G401.6 (cell line): ENCODE measurements around the gene SELENOO.
"Not testable (repeated sequence)": the region's sequence is repeated elsewhere in the genome, so short reads cannot be mapped to it uniquely, and the experiment has no call there.

Source experiments
- FAIRE-seq: peaks from 2 replicates; lab custom pipeline; 2012; peaks lifted over from hg19 to GRCh38; lab: Jason Lieb, UNC

The SELENOO gene

DNA sequence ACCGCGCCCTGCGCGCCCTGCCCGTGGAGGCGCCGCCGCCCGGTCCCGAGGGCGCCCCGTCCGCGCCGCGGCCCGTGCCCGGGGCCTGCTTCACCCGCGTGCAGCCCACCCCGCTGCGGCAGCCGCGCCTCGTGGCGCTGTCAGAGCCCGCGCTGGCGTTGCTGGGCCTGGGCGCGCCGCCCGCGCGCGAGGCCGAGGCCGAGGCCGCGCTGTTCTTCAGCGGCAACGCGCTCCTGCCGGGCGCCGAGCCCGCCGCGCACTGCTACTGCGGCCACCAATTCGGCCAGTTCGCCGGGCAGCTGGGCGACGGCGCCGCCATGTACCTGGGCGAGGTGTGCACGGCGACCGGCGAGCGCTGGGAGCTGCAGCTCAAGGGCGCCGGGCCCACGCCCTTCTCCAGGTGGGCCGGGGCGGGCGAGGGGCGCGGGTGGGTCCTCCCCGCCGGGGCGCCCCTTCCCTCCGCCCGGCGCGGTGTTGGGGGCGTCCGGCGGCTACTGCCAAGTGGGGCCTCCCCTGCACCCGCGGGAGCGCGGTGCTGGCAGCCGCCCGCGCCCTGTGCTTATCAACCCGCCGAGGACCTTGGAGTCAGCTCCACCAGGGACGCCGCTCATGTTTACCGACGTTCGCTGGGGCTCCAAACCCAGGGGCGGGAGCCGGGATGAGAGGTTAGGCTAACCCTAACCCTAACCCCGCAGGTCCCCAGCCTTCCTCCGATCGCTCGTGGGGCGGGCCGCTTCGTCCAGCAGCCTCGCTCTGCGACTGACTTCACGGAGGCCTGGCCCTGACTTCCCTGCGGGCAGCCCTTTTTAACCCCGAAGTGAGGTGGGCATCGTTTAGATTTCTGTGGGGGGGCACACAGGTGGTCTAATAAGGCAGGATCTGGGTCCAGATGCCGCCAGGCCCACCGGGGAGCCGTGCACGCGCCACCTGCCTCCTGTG, 649 bp downstream of the SELENOO start:
- no peak for FAIRE-seq

DNA sequence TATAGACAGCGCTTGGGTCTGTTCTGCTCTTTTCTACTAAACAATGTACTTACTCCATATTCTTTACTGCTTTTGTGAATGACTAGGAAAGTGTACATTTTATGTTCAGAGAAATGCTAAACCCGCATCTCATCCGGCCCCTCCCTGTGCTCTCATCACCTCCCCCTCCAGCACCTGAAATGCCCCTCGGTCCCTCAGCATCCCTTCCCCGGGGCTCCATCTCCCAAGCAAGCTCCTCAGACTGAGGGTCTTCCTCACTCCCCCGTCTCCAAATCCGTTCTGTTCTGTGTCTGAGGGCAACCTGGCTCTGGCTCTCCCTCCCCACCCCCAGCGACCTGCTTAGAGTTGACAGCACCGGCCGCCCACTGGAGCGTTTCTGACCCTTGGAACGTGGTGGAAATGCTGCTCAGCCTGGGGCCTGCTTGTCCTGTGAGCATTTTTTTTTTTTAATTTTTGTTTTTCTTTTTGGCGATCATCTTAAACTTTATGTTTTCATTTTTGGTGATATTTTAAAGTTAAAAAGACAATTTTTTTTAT, 1.4 kb downstream of the SELENOO start:
- no peak for FAIRE-seq

- no peak for FAIRE-seq
These were observed 2.5 kb downstream of the SELENOO start for GRCh38 chr22:50203288-50203687.

- no peak for FAIRE-seq
These were observed 3.8 kb downstream of the SELENOO start for GRCh38 chr22:50204571-50204970.

DNA sequence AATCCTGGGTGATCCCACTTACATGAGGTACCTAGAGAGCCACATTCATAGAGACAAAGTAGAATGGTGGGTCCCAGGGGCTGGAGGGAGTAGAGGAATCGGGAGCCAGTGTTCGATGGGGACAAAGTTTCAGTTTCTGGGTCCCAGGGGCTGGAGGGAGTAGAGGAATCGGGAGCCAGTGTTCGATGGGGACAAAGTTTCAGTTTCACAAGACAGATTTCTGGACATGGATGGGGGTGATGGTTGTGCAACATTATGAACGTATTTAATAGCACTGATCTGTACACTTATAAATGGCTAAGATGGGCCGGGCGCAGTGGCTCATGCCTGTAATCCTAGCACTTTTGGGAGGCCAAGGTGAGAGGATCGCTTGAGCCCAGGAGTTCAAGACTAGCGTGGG, 4.2 kb downstream of the SELENOO start:
- not testable (repeated sequence) for FAIRE-seq

DNA sequence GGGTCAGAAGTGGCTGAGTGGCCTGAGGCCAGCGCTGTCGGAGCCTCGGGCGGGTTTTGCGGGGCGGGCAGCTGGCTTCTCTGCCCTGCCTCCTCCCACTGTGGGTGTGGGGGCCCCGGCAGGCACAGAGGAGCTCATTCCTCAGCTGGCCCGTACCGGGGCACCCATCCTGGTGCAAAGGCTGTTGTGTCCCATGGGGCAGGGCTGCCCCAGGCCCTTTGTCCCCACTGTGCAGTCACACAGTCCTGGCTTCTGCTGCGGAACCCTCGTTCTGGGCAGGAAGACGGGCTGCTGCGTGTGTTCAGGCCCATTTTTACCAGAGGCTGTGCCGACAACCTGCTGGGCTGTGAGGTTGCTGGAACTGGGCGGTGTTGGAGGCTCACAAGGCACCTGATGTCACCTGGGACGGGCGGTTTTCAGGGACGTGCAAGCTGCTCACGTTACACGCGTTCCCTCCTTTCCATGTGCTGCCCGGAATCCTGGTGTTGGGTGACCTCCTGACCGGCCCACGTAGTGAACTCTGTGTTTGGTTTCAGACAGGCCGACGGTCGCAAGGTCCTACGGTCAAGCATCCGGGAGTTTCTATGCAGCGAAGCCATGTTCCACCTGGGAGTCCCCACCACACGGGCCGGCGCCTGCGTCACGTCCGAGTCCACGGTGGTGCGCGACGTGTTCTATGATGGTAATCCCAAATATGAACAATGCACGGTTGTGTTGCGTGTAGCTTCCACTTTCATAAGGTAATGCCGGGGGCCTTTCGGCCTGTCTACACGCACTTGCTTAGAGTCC, 5.2 kb downstream of the SELENOO start:
- no peak for FAIRE-seq

DNA sequence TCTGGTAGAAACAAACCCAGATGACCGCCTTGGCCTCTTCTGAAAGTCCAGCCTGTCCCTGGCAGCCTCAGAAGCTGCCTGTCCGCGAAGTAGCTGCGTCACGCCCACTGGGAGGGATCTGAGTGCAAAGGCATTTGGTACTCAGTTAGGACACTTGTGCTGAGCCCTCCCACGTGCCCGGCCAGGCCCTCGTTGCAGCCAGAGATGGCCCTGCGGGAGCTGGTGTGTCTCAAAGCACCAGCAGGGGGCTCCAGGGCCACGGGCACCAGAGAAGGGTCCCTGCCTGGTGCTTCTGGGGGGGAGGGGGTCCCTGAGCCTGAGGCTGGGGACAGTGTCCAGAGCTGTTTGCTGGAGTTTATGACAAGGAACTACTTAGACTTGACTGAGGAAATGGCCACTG, 5.8 kb downstream of the SELENOO start:
- no peak for FAIRE-seq

DNA sequence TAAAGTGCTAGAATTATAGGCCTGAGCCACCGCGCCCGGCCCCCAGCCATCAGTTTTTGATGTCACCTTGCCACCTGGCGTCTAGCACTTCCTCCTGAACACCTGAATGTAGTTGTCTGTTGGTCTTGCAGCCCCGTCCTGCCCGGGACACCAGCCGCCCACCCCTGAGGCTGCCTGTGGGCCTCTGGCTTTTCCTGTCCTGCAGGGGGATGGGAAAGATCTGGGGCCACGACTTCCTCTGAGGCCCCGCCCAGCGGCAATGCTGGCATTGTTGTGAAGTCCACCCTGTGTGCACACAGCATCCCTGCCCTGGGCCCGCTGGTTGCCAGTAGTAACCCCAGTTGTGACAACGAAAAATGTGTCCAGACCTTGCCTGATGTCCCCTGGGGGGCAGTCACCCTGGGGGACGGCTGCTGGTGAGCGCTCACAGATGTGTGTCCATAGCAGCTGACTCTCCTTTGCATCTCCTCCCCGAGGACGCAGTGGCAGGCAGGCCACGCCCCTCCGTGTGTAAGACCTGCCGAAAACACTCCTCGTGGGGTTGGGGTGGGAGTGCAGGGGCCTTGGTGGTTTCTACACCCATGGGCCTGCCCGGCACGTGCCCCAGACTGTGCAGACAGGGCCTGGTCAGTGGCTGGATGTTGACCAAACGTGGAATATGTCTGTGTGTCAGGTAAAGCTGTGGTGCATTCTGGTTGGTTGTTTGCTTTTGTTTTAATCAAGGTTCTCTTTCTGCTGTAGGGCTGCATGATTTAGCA, 6.8 kb downstream of the SELENOO start:
- FAIRE-seq = no peak

DNA sequence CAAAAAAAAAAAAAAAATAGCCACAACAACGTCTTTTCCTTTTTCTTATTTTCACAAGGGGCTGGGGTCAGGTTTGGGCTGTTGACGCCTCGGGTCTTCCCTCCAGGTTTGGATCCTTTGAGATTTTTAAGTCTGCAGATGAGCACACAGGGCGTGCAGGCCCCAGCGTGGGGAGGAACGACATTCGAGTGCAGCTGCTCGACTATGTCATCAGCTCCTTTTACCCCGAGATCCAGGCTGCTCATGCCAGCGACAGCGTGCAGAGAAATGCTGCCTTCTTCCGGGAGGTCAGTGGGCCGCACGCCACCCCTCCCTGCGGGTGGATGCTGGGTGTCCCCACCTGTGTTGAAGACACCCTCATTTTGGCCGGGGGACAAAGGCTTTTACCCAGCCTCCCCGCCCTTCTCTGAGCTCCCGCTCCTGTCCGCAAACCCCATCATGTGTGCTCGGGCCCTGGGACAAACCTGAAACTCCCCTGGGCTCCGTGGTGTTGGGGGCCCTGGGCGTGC, 7.7 kb downstream of the SELENOO start:
- FAIRE-seq = no peak

DNA sequence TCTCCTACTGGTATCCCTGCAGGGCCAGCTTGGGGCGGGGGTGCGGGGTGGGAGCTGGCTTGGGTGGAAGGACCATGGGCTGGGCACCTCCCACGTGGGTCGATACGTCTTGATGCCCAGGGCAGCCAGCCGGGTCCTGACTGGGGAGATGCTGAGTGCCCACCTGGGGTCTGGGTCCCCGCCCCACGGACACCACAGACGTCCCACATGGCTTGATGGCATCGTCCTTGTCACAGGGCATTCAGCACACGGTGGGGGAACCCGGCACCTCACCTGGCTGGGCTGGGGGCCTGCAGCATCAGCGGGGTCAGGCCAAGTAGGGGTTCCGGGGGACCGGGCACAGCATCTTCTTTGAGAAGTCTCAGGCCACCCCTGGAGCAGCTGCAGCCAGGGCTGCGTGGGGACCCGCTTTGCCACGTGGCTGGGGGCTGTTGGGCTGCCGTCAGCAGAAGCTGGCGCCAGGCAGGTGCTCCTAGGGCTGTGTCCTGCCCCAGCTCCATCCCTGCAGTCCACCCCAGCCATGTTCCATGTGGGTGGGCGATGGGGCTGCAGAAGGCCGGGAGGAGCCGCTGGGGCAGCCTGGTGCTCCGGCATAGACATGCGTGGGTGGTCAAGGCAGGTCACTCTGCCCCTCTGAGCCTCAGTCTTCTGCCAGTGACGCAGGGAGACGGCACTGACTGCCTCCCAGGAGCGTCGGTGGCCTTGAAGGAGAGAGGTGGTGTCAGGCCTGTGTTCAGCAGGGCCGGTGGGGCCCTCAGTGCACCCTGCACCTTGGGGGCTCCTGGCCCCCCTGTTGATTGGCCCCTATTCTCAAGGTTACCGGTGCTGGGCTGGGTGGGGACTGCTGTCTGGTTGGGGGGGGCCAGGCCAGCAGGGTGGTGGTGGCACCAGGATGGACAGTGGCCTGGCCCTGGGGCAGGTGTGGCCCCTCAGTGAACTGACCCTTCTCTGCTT, 8.4 kb downstream of the SELENOO start:
- no peak for FAIRE-seq

DNA sequence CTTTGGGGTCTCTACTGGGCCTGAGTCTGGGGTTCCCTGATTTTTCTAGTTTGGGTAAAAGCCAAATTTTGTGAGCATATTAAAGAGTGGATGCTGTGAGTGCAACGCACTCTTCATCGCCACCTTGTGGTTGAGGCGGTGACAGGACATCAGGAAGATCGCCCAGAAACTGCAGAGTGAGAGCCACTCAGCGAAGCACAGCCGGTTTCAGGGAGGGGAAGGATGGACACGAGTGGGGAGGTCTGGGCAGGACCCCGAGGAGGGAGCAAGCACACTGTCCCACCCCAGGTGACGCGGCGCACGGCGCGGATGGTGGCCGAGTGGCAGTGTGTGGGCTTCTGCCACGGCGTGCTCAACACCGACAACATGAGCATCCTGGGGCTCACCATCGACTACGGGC, 9.1 kb downstream of the SELENOO start:
- FAIRE-seq = no peak

- FAIRE-seq = no peak
These were observed 9.7 kb downstream of the SELENOO start for GRCh38 chr22:50210378-50211139.

DNA sequence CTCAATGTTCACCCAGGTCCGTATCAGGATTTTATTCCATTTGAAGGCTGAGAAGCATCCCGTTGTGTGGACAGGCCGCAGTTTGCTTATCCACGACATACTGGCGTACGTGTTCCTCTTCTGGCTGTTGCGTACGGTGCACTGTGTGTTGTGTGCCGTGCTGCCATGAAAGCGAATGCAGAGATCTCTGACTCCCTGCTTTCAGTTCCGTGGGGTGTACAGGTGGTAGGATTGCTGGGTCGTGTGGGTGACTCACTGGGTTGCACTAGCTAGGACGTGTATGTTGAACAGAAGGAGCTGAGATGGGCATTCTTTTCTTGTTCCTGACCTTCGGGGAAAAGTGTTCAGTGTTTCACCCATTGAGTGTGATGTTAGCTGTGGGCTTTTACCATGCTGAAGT, 10.3 kb downstream of the SELENOO start:
- FAIRE-seq = no peak

DNA sequence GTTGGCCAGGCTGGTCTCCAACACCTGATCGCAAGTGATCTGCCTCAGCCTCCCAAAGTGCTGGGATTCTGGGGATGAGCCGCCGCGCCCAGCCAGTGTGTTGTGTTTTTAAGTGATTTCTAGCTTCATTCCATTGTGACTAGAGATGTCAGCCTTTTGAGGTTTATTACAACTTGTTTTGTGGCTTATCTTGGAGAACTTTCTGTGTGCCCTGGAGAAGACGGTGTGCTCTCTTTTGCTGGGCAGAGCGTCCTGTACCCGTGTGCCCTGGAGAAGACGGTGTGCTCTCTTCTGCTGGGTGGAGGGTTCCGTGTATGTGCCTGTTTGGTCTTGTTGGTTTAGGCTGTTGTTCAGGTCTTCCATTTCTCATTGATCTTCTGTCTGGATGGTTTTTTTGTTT, 12.5 kb downstream of the SELENOO start:
- no peak for FAIRE-seq

DNA sequence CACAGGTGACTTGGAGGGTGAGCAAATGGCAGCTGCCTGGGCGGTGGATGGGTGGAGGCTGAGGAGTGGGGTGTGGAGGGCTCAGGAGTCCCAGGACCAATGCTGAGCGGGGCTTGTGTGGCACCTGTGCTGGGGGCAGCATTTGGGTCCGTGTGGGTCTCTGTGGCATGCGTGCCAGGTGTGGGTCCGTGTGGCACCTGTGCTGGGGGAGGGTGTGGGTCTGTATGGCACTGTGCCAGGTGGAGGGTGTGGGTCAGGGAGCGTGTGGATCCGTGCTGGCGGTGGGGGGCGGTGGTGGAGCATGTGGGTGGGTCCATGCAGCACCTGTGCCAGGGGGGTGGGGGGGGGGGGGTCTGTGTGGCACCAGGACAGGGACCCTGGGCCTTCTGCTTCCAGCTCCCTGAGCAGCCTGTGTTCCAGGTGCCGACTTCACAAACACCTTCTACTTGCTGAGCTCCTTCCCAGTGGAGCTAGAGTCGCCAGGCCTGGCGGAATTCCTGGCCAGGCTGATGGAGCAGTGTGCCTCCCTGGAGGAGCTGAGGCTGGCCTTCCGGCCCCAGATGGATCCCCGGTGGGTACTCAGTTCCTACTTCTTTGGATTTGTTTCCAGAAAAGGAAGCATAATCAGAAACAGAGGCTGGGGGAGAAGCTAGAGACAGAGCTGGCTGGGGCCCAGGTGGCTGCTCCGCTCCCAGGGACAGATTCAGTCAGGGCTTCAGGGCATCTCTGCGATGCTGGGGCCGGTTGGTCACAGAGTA, 14.7 kb downstream of the SELENOO start:
- no peak for FAIRE-seq

DNA sequence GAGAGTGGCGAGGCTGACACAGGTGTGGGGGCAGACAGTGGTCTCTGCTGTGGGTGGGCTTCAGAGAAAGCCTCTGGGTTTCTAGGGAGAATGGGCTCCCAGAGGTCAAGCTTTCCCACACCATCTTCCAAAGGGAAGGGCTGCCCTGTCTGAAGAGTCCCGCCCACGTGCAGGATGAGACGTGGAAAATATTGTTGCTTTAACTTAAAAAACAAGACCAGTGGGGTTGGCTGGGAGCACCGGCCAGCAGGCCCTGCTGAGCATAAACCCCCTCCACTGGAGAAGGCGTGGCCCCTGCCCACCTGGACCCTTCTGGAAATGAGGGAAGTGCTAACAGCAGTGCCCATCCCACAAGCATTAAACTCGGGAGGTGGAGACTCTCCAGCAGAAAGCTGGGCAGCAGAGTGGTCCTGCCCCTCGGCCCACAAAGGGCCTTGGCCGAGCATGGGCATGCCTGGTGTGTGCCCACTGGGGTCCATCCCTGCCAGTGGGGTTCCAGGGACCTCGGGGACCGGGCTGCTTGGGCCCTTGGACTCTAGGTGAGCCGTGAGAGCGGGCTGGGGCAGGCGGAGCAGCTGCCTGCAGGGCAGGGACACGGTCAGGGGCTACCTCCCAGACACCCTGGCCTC, 15.4 kb downstream of the SELENOO start:
- FAIRE-seq = no peak

- no peak for FAIRE-seq
These were observed 16.1 kb downstream of the SELENOO start for GRCh38 chr22:50216684-50217520.

- FAIRE-seq = no peak
These were observed 16.8 kb downstream of the SELENOO start for GRCh38 chr22:50217543-50218152.
